Heart right ventricle (tissue), 16 donors: ENCODE measurements around the gene MELTF. TPM values are rescaled to one million over a fixed set of nuclear protein-coding genes. Genes with fewer than 3 reads are reported as not detected.
A peak's percentile ranks its signal among the peaks of the same experiment; 100 is the strongest.

Experiments used
- ATAC-seq, 8 donors: fragments of 200-7000 bp; cut with Tn5 transposase; one replicate each; pipeline ENCODE4 v1.9.1; 2020; ENCODE audit warnings: mild to moderate bottlenecking in 8 of 8, moderate library complexity in 8 of 8, moderate number of reproducible peaks in 1 of 8
- DNase-seq, 2 donors: peaks; one replicate each; pipeline ENCODE4 v3.0.0-alpha.2; 2020
- H3K27ac ChIP-seq, 10 donors: fragments of 200-600 bp; sonication (generic) in 2 of 10; one replicate each; pipeline versions ENCODE4 v1.5.0 to v1.8.0; 2020 to 2022; ENCODE audit warnings: mild to moderate bottlenecking in 3 of 10
- H3K27me3 ChIP-seq, 7 donors: fragments of 200-600 bp; one replicate each; pipeline ENCODE4 v1.8.0; 2021 to 2022; ENCODE audit warnings: mild to moderate bottlenecking in 2 of 7
- H3K36me3 ChIP-seq, 9 donors: fragments of 200-600 bp; sonication (generic) in 1 of 9; one replicate each; pipeline versions ENCODE4 v1.5.0 to v1.8.0; 2020 to 2022; ENCODE audit warnings: mild to moderate bottlenecking in 2 of 9
- H3K4me1 ChIP-seq, 9 donors: fragments of 200-600 bp; sonication (generic) in 1 of 9; one replicate each; pipeline versions ENCODE4 v1.5.0 to v1.8.0; 2020 to 2022; ENCODE audit warnings: mild to moderate bottlenecking in 4 of 9
- H3K4me3 ChIP-seq, 10 donors: fragments of 200-600 bp; sonication (generic) in 2 of 10; one replicate each; pipeline versions ENCODE4 v1.5.0 to v1.8.0; 2020 to 2022; ENCODE audit warnings: mild to moderate bottlenecking in 7 of 10, moderate library complexity in 2 of 10
- H3K9me3 ChIP-seq, 11 donors: fragments of 200-600 bp in 10 of 11; sonication (generic) in 2 of 11; one replicate each; pipeline versions ENCODE4 v1.5.0 to v1.8.0; 2013 to 2022; ENCODE audit warnings: mild to moderate bottlenecking in 2 of 11, control low read depth in 1 of 11, moderate library complexity in 1 of 11
- CTCF ChIP-seq, 9 donors: fragments of 200-600 bp; sonication (generic) in 2 of 9; IDR thresholded peaks; one replicate each; pipeline versions ENCODE4 v1.5.0 to v1.8.0; 2021 to 2022; ENCODE audit warnings: antibody characterized with exemption in 9 of 9, mild to moderate bottlenecking in 5 of 9, moderate library complexity in 1 of 9
- WGBS, 2 donors: extraction: QIAGEN DNeasy Blood & Tissue Kit; methylation state at CpG; one replicate each; pipeline ENCODE4 v1.1.7; 2013; ENCODE audit warnings: inconsistent platforms in 1 of 2; 5-methylcytosine and 5-hydroxymethylcytosine counted together
- intact Hi-C, 10 donors: fragments of 100-400 bp; cut with DNase I; formaldehyde crosslinking; loops; one replicate each; pipeline versions ENCODE4 v1.11.1 to v1.14.2; 2022
- polyA plus RNA-seq, 2 donors: library from polyadenylated mRNA; stranded (reverse); fragments of 200-250 nt; gene quantifications; one replicate each; pipeline ENCODE4 v1.2.3, GENCODE V29; 2013
- total RNA-seq, 10 donors: library from RNA; stranded (reverse); fragmentation: NEBNext Ultra II Directional in 3 of 10; extraction: Animal tissue kit (Norgen Biotek cat#: 25700) in 3 of 10; gene quantifications; one replicate each; pipeline versions ENCODE4 v1.2.1 to v1.2.4, GENCODE V29; 2021 to 2023
- donor health status: Arrhythmogenic right ventricular cardiomyopathy.
- donor health status: ischemic (EF 13 %, LVEDD 7.1; RV severe dilation, severe dysfunction).
- donor health status: healthy with polysubstance abuse.
- donor health status: DM: no; HTN: yes; CAD: no.
- donor health status: DM: no; HTN: no; CAD: no.
- donor health status: ischemic (EF 25% LVEDD 6.9; RV normal size, moderate dysfunction).
- donor health status: ischemic (EF 25% LVEDD 5.7; RV mildly dilated, moderate dysfunction).
- donor health status: healthy.
- donor health status: DM: yes; HTN: yes; CAD: no.
- donor health status: Ischemic cardiomyopathy.
- donor health status: ischemic (EF 35%, LVEDD 5.7; RV mildly dilated, moderate dysfunction).
- donor health status: nonischemic (EF 11% LVEDD 7.7; RV severe dilation, severe dysfunction).
- donor health status: DM: yes; HTN: yes; CAD: no.
- donor health status: PGD.
- donor health status: ischemic (EF 29% LVEDD 5.4; RV normal size, mild dysfunction).
- donor health status: nonischemic (EF 23%, LVEDD 6.1; RV moderate dilation, normal function).

The MELTF gene
- total and polyA plus RNA-seq, 12 donors: 2.5 to 31.4 (median 6.8) TPM

GRCh38 chr3:197007296-197007940, 22.2 kb downstream of the MELTF start:
- Histone ChIP-seq H3K4me3 (no peak overlapping the region), H3K27me3 (no peaks in the 10 kb centered on the region), H3K27ac (no peak overlapping the region), H3K9me3 (no peaks in the 10 kb centered on the region), H3K36me3 (no peaks in the 10 kb centered on the region), H3K4me1 (peaks cover 0 to 18% (median 7%) of the 10 kb centered on the region in 9 donors)
- intact Hi-C loops: loop anchor here in 3 of 10 donors (10.0 kb wide), 1 partner anchor 177 kb away; no protein-coding TSS in a partner anchor
- 83 to 87% methylated on average over 12 of the region's 12 CpGs for WGBS, 2 donors
- no peak for DNase-seq
- no peak for TF ChIP-seq CTCF (IDR thresholded peaks at IDR 0.05)
- ATAC-seq: no peak

DNA sequence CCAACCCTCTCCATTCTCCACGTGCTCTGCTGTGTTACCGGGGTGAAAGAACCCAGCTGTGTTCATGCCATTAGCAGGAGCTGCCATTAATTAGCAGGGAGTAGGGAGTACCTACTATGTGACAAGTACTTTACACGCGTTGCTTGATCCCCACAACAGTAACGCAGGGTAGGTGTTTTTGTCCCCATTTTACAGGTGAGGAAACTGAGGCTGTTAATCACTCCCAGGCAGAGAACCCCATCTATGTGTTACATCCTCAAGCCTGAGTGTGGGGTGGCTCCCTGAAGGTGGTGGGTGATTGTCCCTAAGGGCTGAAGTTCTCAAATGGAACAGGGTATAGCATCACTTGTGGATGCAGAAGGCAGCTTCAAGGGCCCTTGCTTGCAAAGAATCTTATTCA, 22.8 kb downstream of the MELTF start:
- ATAC-seq (no peak), DNase-seq (no peak)
- Histone ChIP-seq H3K4me1 (peaks cover 0 to 21% (median 10%) of the 10 kb centered on the region in 9 donors), H3K9me3 (no peaks in the 10 kb centered on the region), H3K27me3 (no peaks in the 10 kb centered on the region), H3K4me3 (no peak overlapping the region), H3K27ac (no peak overlapping the region), H3K36me3 (no peaks in the 10 kb centered on the region)
- intact Hi-C loops: loop anchor here in 3 of 10 donors (10.0 kb wide), 1 partner anchor 178 kb away; no protein-coding TSS in a partner anchor
- TF ChIP-seq CTCF (IDR thresholded peaks at IDR 0.05): no peak
- WGBS, 2 donors: 92 to 97% methylated on average over 5 of the region's 5 CpGs

DNA sequence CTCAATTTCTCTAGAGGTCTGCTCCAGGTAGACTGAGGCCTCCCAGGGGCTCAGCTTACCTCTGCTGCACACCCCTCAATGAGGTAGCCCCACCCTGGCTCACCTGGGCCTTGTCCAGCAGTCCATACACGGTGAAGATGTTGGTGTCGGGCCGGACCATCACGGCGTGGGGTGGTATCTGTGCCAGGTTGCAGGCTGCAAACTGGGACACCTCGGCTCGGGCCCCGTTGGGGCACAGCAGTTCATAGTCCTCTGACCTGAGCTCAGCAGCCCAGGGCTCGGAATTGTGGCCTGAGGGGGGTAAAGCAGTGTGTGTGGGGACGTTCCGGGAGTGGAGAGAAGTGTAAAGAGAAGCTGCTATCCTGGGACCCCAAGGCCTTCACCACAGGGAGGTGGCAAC, 23.2 kb downstream of the MELTF start:
- H3K36me3 ChIP-seq: no peaks in the 10 kb centered on the region
- no peak overlapping the region for H3K27ac ChIP-seq
- no peak overlapping the region for H3K4me3 ChIP-seq
- no peaks in the 10 kb centered on the region for H3K27me3 ChIP-seq
- intact Hi-C loops: loop anchor here in 3 of 10 donors (10.0 kb wide), 1 partner anchor 178 kb away; no protein-coding TSS in a partner anchor
- TF ChIP-seq CTCF (IDR thresholded peaks at IDR 0.05): no peak
- no peaks in the 10 kb centered on the region for H3K9me3 ChIP-seq
- ATAC-seq (no peak), DNase-seq (no peak)
- 93 to 95% methylated on average over 11 of the region's 11 CpGs for WGBS, 2 donors
- H3K4me1 ChIP-seq: peaks cover 0 to 20% (median 10%) of the 10 kb centered on the region in 9 donors

GRCh38 chr3:197003461-197004385, 25.9 kb downstream of the MELTF start:
- WGBS, 2 donors: 24 to 25% methylated on average over 61 of the region's 61 CpGs
- DNase-seq: no peak

More at GRCh38 chr3:197003461-197004385, 25.9 kb downstream of the MELTF start:
- H3K4me1 ChIP-seq: peaks cover 0 to 18% (median 10%) of the 10 kb centered on the region in 9 donors
- no peaks in the 10 kb centered on the region for H3K27me3 ChIP-seq
- H3K36me3 ChIP-seq: no peaks in the 10 kb centered on the region
- H3K27ac ChIP-seq: peak overlapping the region in 6 of 10 donors; percentile 19 to 72 (median 54)
- intact Hi-C loops: loop anchor here in 8 of 10 donors (2.0 to 10.0 kb wide), 4 partner anchors 181 to 184 kb away; no protein-coding TSS in a partner anchor
- peak in 1 of 8 donors; percentile 7 for ATAC-seq
- H3K4me3 ChIP-seq: peak overlapping the region; percentile 41 to 75 (median 68)
- peaks cover 0 to 6% (median 0%) of the 10 kb centered on the region in 11 donors for H3K9me3 ChIP-seq
- TF ChIP-seq CTCF (IDR thresholded peaks at IDR 0.05): no peak
